Measurements from ENCODE around the gene SCYL2.

DNA sequence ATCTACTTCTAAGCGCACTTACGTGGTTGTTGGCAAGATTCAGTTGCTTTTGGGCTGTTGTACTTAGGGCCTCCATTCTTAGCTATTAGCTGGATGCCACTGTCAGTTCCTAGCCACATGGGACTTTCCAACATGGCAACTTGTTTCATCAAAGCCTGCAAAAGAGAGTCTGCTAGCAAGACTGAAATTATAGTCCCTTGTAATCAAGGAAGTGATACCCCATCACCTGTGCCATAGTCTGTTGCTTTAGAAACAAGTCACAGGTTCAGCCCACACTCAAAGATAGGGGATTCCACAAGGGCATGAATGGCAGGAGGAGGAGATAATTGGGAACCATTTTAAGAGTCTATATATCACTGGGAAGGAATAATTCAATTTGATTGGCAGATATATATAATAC lies 62.8 kb downstream of the SCYL2 start:
- TF ChIP-seq, protein P1, sequence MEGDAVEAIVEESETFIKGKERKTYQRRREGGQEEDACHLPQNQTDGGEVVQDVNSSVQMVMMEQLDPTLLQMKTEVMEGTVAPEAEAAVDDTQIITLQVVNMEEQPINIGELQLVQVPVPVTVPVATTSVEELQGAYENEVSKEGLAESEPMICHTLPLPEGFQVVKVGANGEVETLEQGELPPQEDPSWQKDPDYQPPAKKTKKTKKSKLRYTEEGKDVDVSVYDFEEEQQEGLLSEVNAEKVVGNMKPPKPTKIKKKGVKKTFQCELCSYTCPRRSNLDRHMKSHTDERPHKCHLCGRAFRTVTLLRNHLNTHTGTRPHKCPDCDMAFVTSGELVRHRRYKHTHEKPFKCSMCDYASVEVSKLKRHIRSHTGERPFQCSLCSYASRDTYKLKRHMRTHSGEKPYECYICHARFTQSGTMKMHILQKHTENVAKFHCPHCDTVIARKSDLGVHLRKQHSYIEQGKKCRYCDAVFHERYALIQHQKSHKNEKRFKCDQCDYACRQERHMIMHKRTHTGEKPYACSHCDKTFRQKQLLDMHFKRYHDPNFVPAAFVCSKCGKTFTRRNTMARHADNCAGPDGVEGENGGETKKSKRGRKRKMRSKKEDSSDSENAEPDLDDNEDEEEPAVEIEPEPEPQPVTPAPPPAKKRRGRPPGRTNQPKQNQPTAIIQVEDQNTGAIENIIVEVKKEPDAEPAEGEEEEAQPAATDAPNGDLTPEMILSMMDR (IDR thresholded peaks at IDR 0.05; ENCODE audit: poor library complexity, severe bottlenecking): no peak
- TF ChIP-seq POLR2AphosphoS5 (IDR thresholded peaks at IDR 0.05): no peak
- TF ChIP-seq SMC3 (conservative IDR thresholded peaks at IDR 0.05; ENCODE audit: poor library complexity): no peak
- TF ChIP-seq TAF1 (IDR thresholded peaks at IDR 0.05; ENCODE audit: low read depth): no peak
- no peak for TF ChIP-seq EZH2 (IDR thresholded peaks at IDR 0.05; ENCODE audit: borderline replicate concordance, insufficient read depth, low read length, poor library complexity, severe bottlenecking)
- no peak for TF ChIP-seq RAD21 (conservative IDR thresholded peaks at IDR 0.05)
- no peak for TF ChIP-seq MXI1 (conservative IDR thresholded peaks at IDR 0.05; ENCODE audit: poor library complexity, severe bottlenecking)
